ENCODE data around the gene XAGE2.

The XAGE2 gene

GRCh38 chrX:52363247-52363883 lies 5.5 kb upstream of the XAGE2 start:
- DNase-seq (ENCODE audit: extremely low spot score): no peak
- ChIA-PET CTCF (interaction anchor here (1.1 kb wide), 1 partner anchor 13 kb away, joined by 3 read pairs; no protein-coding TSS in a partner anchor), POLR2A (no interaction called here)
- TF ChIP-seq CTCF (IDR thresholded peaks at IDR 0.05; ENCODE audit: control extremely low read depth, extremely low read depth, low read depth, missing control alignments): no peak

DNA sequence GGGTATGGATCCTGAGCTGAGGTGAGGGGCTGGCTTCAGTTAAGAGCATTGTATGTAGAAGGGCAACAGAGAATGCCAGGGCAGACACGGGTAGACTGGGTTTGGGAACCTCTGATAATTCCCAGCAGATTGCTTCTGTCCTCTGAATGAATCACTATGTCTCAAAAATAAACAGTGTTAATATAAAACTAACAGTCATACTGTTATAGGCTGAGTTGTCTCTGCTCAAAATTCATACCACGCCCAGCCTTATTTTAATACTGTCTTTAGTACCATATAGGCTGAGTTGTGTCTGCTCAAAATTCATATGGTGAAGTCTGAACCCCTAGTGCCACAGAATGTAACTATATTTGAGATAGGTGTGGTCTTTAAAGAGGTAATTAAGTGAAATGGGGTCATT lies 10.0 kb downstream of the XAGE2 start:
- CTCF ChIA-PET: no interaction called here
- DNase-seq (ENCODE audit: extremely low spot score): no peak
- TF ChIP-seq CTCF (IDR thresholded peaks at IDR 0.05; ENCODE audit: control extremely low read depth, extremely low read depth, low read depth, missing control alignments): no peak
- POLR2A ChIA-PET: no interaction called here

- POLR2A ChIA-PET: no interaction called here
- DNase-seq (ENCODE audit: extremely low spot score): no peak
- CTCF ChIA-PET: no interaction called here
- TF ChIP-seq CTCF (IDR thresholded peaks at IDR 0.05; ENCODE audit: control extremely low read depth, extremely low read depth, low read depth, missing control alignments): no peak
Measured at GRCh38 chrX:52380993-52381392, 12.2 kb downstream of the XAGE2 start.

DNA sequence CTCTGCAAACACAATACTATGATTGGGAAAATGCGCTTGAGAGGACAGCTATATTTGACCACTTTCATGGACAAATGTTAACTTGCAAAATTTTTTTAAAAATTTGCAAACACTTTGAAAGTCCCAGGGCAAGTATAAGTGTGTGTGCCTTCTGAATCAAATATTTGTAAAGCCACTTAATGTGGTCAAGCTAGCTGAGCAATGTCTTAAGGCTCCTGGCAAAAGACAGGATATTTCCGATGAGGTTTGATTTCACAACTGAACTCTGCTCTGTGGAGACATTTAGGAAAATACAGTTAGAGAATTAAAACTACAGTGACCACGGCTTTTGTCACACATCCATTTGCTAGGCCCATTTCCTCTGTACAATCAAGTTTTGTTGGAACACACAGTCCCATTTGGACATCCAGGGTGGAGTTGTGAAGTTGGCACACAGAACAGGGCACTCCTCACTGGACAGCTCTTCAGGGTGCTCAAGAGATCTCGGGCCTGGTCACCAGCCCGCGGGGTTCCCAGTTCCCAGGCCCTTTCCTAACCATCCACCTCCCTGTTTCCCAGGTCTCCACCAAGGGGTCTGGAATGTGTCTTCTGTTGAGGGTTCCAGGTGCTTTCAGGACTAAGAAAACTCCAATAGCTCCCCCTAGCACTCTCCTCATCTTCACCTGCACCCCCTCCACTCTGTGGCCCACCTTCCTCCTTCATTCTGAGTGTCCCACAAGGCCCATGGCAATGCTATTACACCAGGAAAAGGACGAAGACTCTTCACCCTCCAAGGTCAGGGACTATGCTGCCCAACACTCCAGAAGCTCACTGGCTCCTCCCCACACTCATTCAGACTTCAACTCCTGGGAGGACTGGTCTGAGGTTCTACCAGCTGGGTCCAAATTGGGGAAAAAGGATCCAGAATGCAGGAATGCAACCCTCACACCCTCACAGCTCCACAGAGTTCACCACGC lies 41.9 kb downstream of the XAGE2 start:
- no peak for DNase-seq (ENCODE audit: extremely low spot score)
- ChIA-PET CTCF (no interaction called here), POLR2A (no interaction called here)
- TF ChIP-seq CTCF (IDR thresholded peaks at IDR 0.05; ENCODE audit: control extremely low read depth, extremely low read depth, low read depth, missing control alignments): no peak

DNA sequence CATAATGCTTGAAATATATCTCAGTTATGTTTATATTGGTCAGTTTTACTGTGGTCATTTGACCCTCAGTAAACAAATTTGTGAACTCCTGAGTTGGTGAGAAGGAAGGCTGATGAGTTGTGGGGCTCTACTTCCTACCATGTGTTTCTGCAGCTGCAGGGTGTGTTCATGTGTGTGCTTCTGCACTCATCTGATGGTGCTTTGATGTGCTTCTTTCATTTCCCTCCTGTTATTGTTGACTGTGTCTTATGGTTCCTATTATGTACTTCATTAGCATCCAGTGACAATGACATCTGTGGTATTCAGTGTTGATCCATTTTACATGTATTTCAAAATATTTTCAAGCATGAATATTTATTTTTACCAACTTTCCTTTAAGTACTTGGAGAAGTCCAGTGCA lies 46.5 kb downstream of the XAGE2 start:
- DNase-seq (ENCODE audit: extremely low spot score): no peak
- ChIA-PET CTCF (no interaction called here), POLR2A (no interaction called here)
- TF ChIP-seq CTCF (IDR thresholded peaks at IDR 0.05; ENCODE audit: control extremely low read depth, extremely low read depth, low read depth, missing control alignments): no peak

- ChIA-PET CTCF (no interaction called here), POLR2A (no interaction called here)
- TF ChIP-seq CTCF (IDR thresholded peaks at IDR 0.05; ENCODE audit: control extremely low read depth, extremely low read depth, low read depth, missing control alignments): no peak
- DNase-seq (ENCODE audit: extremely low spot score): no peak
Measured at GRCh38 chrX:52416816-52417215, 48.0 kb downstream of the XAGE2 start.
